Measurements from ENCODE around the gene RAG2.
"Not testable (repeated sequence)": the region's sequence is repeated elsewhere in the genome, so short reads cannot be mapped to it uniquely, and the experiment has no call there.

The RAG2 gene

DNA sequence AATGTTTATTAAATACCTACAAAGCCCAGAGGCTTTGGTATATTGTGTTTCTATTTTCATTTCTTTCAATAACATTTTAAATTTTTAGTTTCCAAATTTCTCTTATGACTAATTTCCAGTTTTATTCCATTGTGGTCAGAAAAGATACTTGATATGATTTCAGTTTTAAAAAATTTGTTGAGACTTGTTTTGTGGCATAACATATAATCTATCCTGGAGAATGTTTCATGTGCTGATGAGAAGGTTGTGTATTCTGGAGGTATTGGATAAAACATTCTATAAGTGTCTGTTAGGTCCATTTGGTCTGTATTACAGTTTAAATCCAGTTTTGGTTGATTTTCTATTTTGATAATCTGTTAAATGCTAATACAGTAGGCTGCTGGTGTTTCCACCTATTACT lies 40.0 kb downstream of the RAG2 start:
- no peak overlapping the region for H3K4me3 ChIP-seq (ENCODE audit: low read depth, low read length)
- TF ChIP-seq, protein P1, sequence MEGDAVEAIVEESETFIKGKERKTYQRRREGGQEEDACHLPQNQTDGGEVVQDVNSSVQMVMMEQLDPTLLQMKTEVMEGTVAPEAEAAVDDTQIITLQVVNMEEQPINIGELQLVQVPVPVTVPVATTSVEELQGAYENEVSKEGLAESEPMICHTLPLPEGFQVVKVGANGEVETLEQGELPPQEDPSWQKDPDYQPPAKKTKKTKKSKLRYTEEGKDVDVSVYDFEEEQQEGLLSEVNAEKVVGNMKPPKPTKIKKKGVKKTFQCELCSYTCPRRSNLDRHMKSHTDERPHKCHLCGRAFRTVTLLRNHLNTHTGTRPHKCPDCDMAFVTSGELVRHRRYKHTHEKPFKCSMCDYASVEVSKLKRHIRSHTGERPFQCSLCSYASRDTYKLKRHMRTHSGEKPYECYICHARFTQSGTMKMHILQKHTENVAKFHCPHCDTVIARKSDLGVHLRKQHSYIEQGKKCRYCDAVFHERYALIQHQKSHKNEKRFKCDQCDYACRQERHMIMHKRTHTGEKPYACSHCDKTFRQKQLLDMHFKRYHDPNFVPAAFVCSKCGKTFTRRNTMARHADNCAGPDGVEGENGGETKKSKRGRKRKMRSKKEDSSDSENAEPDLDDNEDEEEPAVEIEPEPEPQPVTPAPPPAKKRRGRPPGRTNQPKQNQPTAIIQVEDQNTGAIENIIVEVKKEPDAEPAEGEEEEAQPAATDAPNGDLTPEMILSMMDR (IDR thresholded peaks at IDR 0.05; ENCODE audit: borderline replicate concordance, insufficient read depth, low read depth, low read length) = no peak

DNA sequence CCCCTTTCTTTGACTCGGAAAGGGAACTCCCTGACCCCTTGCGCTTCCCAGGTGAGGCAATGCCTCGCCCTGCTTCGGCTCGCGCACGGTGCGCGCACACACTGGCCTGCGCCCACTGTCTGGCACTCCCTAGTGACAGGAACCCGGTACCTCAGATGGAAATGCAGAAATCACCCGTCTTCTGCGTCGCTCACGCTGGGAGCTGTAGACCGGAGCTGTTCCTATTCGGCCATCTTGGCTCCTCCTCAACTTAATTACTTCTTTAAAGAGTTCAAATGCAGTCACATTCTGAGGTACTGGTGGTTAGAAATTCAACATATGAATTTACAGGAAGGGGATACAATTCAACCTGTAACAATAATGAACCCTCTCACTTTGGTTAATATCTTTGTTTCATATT lies 40.6 kb downstream of the RAG2 start:
- H3K4me3 ChIP-seq (ENCODE audit: low read depth, low read length) = not testable (repeated sequence)

DNA sequence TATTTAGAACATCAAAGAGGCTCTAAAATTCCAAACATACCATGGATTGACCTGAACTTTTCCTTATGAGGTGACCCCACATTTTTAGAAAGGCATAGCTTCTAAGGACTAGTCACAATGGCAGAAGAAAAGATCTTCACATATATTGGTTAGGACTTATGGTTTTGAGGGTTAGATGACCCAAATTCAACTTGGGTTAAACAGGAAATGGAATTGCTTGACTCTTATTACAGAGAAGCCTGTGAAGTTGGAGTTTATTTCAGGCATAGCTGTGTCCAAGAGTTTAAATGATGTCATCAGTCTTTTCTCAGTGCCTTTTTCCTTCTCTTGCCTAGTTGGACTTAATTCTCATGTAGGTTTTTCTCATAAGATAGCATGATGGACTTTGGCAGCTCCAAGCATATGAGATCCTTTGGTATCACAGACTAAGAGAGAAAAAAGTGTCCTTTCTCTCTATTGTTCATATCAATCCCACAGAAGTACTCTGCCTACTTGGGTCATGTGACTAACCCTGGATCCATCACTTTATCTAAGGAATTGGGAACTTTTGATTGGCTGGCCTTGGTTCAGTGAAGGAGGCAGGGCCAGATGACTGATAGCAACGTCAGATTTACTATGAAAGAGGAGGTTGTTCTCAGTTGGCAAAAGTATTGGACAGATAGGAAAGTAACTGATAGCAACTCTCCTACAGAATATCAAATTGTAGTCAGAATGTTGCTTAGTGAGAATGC lies 47.5 kb downstream of the RAG2 start:
- TF ChIP-seq, protein P1 (IDR thresholded peaks at IDR 0.05; ENCODE audit: borderline replicate concordance, insufficient read depth, low read depth, low read length) = no peak
- H3K4me3 ChIP-seq (ENCODE audit: low read depth, low read length) = no peak overlapping the region

All from GM12875 (cell line).